K562 (cell line): ENCODE data around the gene WIPF2. TPM values are rescaled to one million over a fixed set of nuclear protein-coding genes. Genes with fewer than 3 reads are reported as not detected.
"Not testable (repeated sequence)": the region's sequence is repeated elsewhere in the genome, so short reads cannot be mapped to it uniquely, and the experiment has no call there.

Experiments
- ATAC-seq: fragments of 200-7000 bp; cut with Tn5 transposase; 3 replicates; pipeline ENCODE4 v1.9.1; 2020; ENCODE audit warnings: moderate library complexity
- BruUV-seq: library from RNA; stranded (reverse); fragments of 400-500 nt; replicated peaks from 2 replicates; lab custom pipeline; 2021; lab: Mats Ljungman, UMichigan
- CTCF ChIA-PET: fragments of 300-600 bp; formaldehyde crosslinking; extraction: SDS; loops from one replicate; lab custom pipeline; 2021; ENCODE audit warnings: low intra/inter-chr PET ratio; lab: Yijun Ruan, JAX
- POLR2A ChIA-PET: fragments of 300-600, 350-650 bp; sonication (Branson Sonifier 250); formaldehyde crosslinking; extraction: SDS; loops from one replicate; lab custom pipeline; 2021; ENCODE audit warnings: antibody characterized with exemption, inconsistent platforms; lab: Yijun Ruan, JAX
- DNase-seq, 4 experiments: peaks; one replicate each; pipeline versions ENCODE4 v3.0.0 to v3.0.0-alpha.2; 2011 to 2018; ENCODE audit warnings: low spot score in 3 of 4, mixed read lengths in 3 of 4; ENCODE audit errors: extremely low read depth in 1 of 4
- FAIRE-seq: peaks from 2 replicates; lab custom pipeline; 2011; peaks lifted over from hg19 to GRCh38; lab: Jason Lieb, UNC
- H2AFZ ChIP-seq: 2 replicates; pipeline ENCODE4 v1.6.0; 2011; ENCODE audit warnings: low read depth, low read length, control low read depth, inconsistent platforms
- H3K27ac ChIP-seq: fragments of 200-600 bp; 3 replicates; pipeline ENCODE4 v1.8.0; 2011; ENCODE audit warnings: low read depth, mild to moderate bottlenecking, control low read depth, inconsistent platforms, low read length, moderate library complexity, mixed read lengths; ENCODE audit errors: extremely low read depth
- H3K27me3 ChIP-seq, 2 experiments: fragments of 300-600 bp in 1 of 2; 2 replicates in 1 of 2; 3 replicates in 1 of 2; pipeline versions ENCODE4 v1.6.0 to v1.8.0; 2011; ENCODE audit warnings: inconsistent platforms in 2 of 2, low read length in 2 of 2, mild to moderate bottlenecking in 1 of 2, mixed read lengths in 1 of 2, moderate library complexity in 1 of 2; ENCODE audit not compliant: control insufficient read depth in 2 of 2, insufficient read depth in 2 of 2
- H3K36me3 ChIP-seq: fragments of 300-600 bp; 3 replicates; pipeline ENCODE4 v1.8.0; 2011; ENCODE audit warnings: mild to moderate bottlenecking, low read length, inconsistent platforms; ENCODE audit not compliant: control insufficient read depth, insufficient read depth
- H3K4me1 ChIP-seq, 2 experiments: fragments of 200-600 bp in 1 of 2; replicated peaks in 1 of 2; 2 replicates in 1 of 2; 3 replicates in 1 of 2; pipeline versions ENCODE4 v1.5.1 to v1.8.0; 2011; ENCODE audit warnings: inconsistent platforms in 2 of 2, low read length in 2 of 2, mild to moderate bottlenecking in 1 of 2, mixed read lengths in 1 of 2, moderate library complexity in 1 of 2; ENCODE audit not compliant: control insufficient read depth in 2 of 2, insufficient read depth in 2 of 2
- H3K4me2 ChIP-seq: 2 replicates; pipeline ENCODE4 v1.6.1; 2011; ENCODE audit warnings: low read length, control low read depth, inconsistent platforms, mixed read lengths; ENCODE audit not compliant: insufficient read depth
- H3K4me3 ChIP-seq: fragments of 200-600 bp; sonication (generic), shearing (Covaris generic); 2 replicates; pipeline ENCODE4 v1.5.1; 2016; ENCODE audit warnings: control low read depth, inconsistent platforms
- H3K79me2 ChIP-seq: fragments of 200-600 bp; 3 replicates; pipeline ENCODE4 v1.8.0; 2011; ENCODE audit warnings: low read length, inconsistent platforms; ENCODE audit not compliant: control insufficient read depth, insufficient read depth
- H3K9ac ChIP-seq, 2 experiments: 2 replicates each; pipeline versions ENCODE4 v1.6.0 to v1.6.1; 2011; ENCODE audit warnings: low read depth in 2 of 2, low read length in 2 of 2, control low read depth in 1 of 2, inconsistent platforms in 1 of 2, mild to moderate bottlenecking in 1 of 2, mixed read lengths in 1 of 2; ENCODE audit not compliant: insufficient read depth in 1 of 2
- H3K9me1 ChIP-seq: one replicate; pipeline ENCODE4 v1.6.0; 2011; ENCODE audit warnings: inconsistent platforms, mild to moderate bottlenecking, low read length, moderate library complexity; ENCODE audit not compliant: control insufficient read depth, insufficient read depth
- H3K9me3 ChIP-seq: replicated peaks from 2 replicates; pipeline ENCODE4 v1.5.1; 2011; ENCODE audit warnings: low read depth, low read length, inconsistent platforms; ENCODE audit not compliant: control insufficient read depth, insufficient read depth
- H4K20me1 ChIP-seq: replicated peaks from 2 replicates; pipeline ENCODE4 v1.6.1; 2011; ENCODE audit warnings: low read length, inconsistent platforms, mixed read lengths; ENCODE audit not compliant: control insufficient read depth, insufficient read depth
- ADNP ChIP-seq: fragments of 200-800 bp; sonication (Bioruptor generic); IDR thresholded peaks from 2 replicates; pipeline ENCODE4 v1.6.1; 2016; ENCODE audit warnings: missing genetic modification characterization, missing compliant biosample characterization
- BCOR ChIP-seq: fragments of 450-650 bp; IDR thresholded peaks from 2 replicates; pipeline ENCODE4 v1.6.1; 2016
- CHD4 ChIP-seq: fragments of 200-600 bp; sonication (generic); IDR thresholded peaks from 3 replicates; pipeline ENCODE4 v1.6.1; 2012; ENCODE audit warnings: low read depth, mild to moderate bottlenecking, mixed read lengths, low read length, inconsistent platforms; ENCODE audit not compliant: insufficient read depth, insufficient replicate concordance, poor library complexity, severe bottlenecking
- HDAC2 ChIP-seq: fragments of 450-650 bp; IDR thresholded peaks from 2 replicates; pipeline ENCODE4 v1.6.1; 2016; ENCODE audit warnings: mild to moderate bottlenecking
- KLF1 ChIP-seq: fragments of 450-650 bp; IDR thresholded peaks from 2 replicates; pipeline ENCODE4 v1.6.1; 2016; ENCODE audit warnings: missing genetic modification characterization, missing compliant biosample characterization
- MEIS2 ChIP-seq: fragments of 450-650 bp; IDR thresholded peaks from 2 replicates; pipeline ENCODE4 v1.6.1; 2014; ENCODE audit warnings: mild to moderate bottlenecking; ENCODE audit not compliant: partially characterized antibody
- RBM25 ChIP-seq: fragments of 200-400 bp; formaldehyde crosslinking; IDR thresholded peaks from 2 replicates; pipeline ENCODE4 v1.6.1; 2018; ENCODE audit warnings: low read length, low read depth, moderate library complexity; ENCODE audit not compliant: severe bottlenecking
- SMARCA5 ChIP-seq: fragments of 450-650 bp; IDR thresholded peaks from 2 replicates; pipeline ENCODE4 v1.6.1; 2016
- whole genome bisulfite sequencing: fragments of 100-300 bp; shearing (Covaris generic); methylation state at CpG from one replicate; pipeline ENCODE4 v1.1.6; 2016; ENCODE audit warnings: low coverage, mixed read lengths; ENCODE audit not compliant: insufficient coverage; ENCODE audit errors: missing lambda C conversion rate; 5-methylcytosine and 5-hydroxymethylcytosine counted together
- in situ Hi-C: fragments of 300-500 bp; cut with MboI; formaldehyde crosslinking; loops from 4 replicates; pipeline ENCODE4 v1.15.0; 2018; ENCODE audit warnings: inconsistent platforms, mixed read lengths
- intact Hi-C: fragments of 100-400 bp; cut with micrococcal nuclease; formaldehyde crosslinking; loops from 2 replicates; pipeline ENCODE4 v1.14.2; 2022
- polyA plus RNA-seq, 8 experiments: library from polyadenylated mRNA; depleted of rRNA in 4 of 8; stranded (reverse) in 5 of 8; unstranded in 3 of 8; fragments of >200 nt; fragmentation: Nextera tagmentation in 2 of 8; fragmentation: Illumina TruSeq in 1 of 8; extraction: Ambion mirVana in 2 of 8; extraction: Trizol in 1 of 8; gene quantifications; 2 replicates each; pipeline versions ENCODE4 v1.2.1 to v1.2.3, GENCODE V29; 2011 to 2014; ENCODE audit warnings: inconsistent platforms in 1 of 8, missing spikeins in 1 of 8
- total RNA-seq, 7 experiments: library from RNA; depleted of rRNA in 6 of 7; stranded (reverse); fragments of >200 nt in 6 of 7; fragmentation: Illumina TruSeq in 2 of 7; extraction: Trizol in 2 of 7; gene quantifications; 2 replicates each; pipeline versions ENCODE4 v1.2.1 to v1.2.3, GENCODE V29; 2011 to 2021; ENCODE audit warnings: low replicate concordance in 1 of 7
- TF ChIP-seq, protein P1 (sequence below): sonication (generic); formaldehyde crosslinking; IDR thresholded peaks from 2 replicates; pipeline ENCODE4 v1.5.0; 2020; ENCODE audit warnings: missing genetic modification reagents

The WIPF2 gene
- total and polyA plus RNA-seq, 9 of the 15 experiments (the other 6 are each of a cell fraction or from before 2014, with no cell fraction given) = 3.6 to 15.0 (median 5.3) TPM

DNA sequence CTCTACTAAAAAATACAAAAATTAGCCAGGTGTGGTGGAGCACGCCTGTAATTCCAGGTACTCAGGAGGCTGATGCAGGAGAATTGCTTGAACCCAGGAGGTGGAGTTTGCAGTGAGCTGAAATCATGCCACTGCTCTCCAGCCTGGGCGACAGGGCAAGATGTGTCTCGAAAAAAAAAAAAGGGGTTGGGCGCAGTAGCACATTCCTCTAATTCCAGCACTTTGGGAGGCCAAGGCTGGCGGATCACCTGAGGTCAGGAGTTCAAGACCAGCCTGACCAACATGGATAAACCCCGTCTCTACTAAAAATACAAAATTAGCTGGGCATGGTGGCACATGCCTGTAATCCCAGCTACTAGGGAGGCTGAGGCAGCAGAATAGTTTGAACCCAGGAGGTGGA, 5.2 kb upstream of the WIPF2 start:
- H4K20me1 ChIP-seq, H3K9me3 ChIP-seq, intact Hi-C loops, H3K27me3 ChIP-seq, H3K27ac ChIP-seq, H3K4me3 ChIP-seq, H3K4me1 ChIP-seq, H3K36me3 ChIP-seq, H3K4me2 ChIP-seq, BruUV-seq, H3K79me2 ChIP-seq, H2AFZ ChIP-seq, in situ Hi-C loops, CTCF ChIA-PET, POLR2A ChIA-PET, DNase-seq, ATAC-seq, FAIRE-seq, H3K9ac ChIP-seq, H3K9me1 ChIP-seq: not testable (repeated sequence)
- WGBS = 68% methylated on average over 4 of the region's 6 CpGs

- Histone ChIP-seq H3K79me2 (peaks cover 24% of the 10 kb centered on the region), H3K36me3 (no peaks in the 10 kb centered on the region), H3K4me1 (peaks cover 0 to 8% of the 10 kb centered on the region in 2 experiments; a peak in 1 of 5 replicates), H3K9me3 (no peaks in the 10 kb centered on the region), H3K27ac (no peak overlapping the region), H3K27me3 (no peaks in the 10 kb centered on the region), H2AFZ (peak overlapping the region; percentile 99), H3K9me1 (no peaks in the 10 kb centered on the region), H3K9ac (peak overlapping the region in 1 of 2 experiments; percentile 65; a peak in 1 of 4 replicates), H3K4me2 (peak overlapping the region; percentile 87), H3K4me3 (no peak overlapping the region), H4K20me1 (no peaks in the 10 kb centered on the region)
- CTCF ChIA-PET = no interaction called here
- ATAC-seq = no peak
- peak; percentile 65; the same call in 1 of the 2 replicates for TF ChIP-seq SMARCA5
- 0 out of 2 replicates have a peak, but pooled peaks have one; percentile 29 for TF ChIP-seq HDAC2
- TF ChIP-seq BCOR = peak; percentile 94
- TF ChIP-seq MEIS2 = no peak
- TF ChIP-seq, protein P1, sequence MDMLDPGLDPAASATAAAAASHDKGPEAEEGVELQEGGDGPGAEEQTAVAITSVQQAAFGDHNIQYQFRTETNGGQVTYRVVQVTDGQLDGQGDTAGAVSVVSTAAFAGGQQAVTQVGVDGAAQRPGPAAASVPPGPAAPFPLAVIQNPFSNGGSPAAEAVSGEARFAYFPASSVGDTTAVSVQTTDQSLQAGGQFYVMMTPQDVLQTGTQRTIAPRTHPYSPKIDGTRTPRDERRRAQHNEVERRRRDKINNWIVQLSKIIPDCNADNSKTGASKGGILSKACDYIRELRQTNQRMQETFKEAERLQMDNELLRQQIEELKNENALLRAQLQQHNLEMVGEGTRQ = peak; percentile 1; the same call in 1 of the 2 replicates
- TF ChIP-seq RBM25 = peak; percentile 95
- peak; percentile 51 for TF ChIP-seq CHD4
- TF ChIP-seq KLF1 (tag) = no peak
- peak; percentile 93 for TF ChIP-seq ADNP
- intact Hi-C loops = no loop called here
- POLR2A ChIA-PET = interaction anchor here (0.5 to 1.9 kb wide), 12 partner anchors 8 to 587 kb away, joined by 3 to 7 read pairs (median 4); no protein-coding TSS in a partner anchor
- WGBS = 25% methylated on average over 7 of the region's 7 CpGs
- no peak for FAIRE-seq
- in situ Hi-C loops = no loop called here
- BruUV-seq = no TSS peak
- DNase-seq = no peak
These were observed 931 bp upstream of the WIPF2 start for GRCh38 chr17:40218006-40218739.
